DND-41 (cell line): Measurements from ENCODE around the gene MYBPHL.

Experiments
- ATAC-seq: fragments of 200-7000 bp; cut with Tn5 transposase; 3 replicates; pipeline ENCODE4 v1.9.1; 2021; ENCODE audit warnings: low read depth; ENCODE audit not compliant: insufficient read depth
- DNase-seq: peaks from one replicate; pipeline ENCODE4 v3.0.0-alpha.2; 2020
- H2AFZ ChIP-seq: 2 replicates; pipeline ENCODE4 v1.6.0; 2012; ENCODE audit warnings: low read depth, low read length
- H3K27ac ChIP-seq: 2 replicates; pipeline ENCODE4 v1.5.1; 2012; ENCODE audit warnings: low read length, inconsistent platforms
- H3K27me3 ChIP-seq: fragments of 200-600 bp; sonication (generic); 2 replicates; pipeline ENCODE4 v1.6.0; 2012; ENCODE audit warnings: low read length, mild to moderate bottlenecking, inconsistent platforms; ENCODE audit not compliant: insufficient read depth, poor library complexity
- H3K36me3 ChIP-seq: 2 replicates; pipeline ENCODE4 v1.5.1; 2012; ENCODE audit warnings: low read length, inconsistent platforms; ENCODE audit not compliant: insufficient read depth
- H3K4me1 ChIP-seq: 2 replicates; pipeline ENCODE4 v1.5.1; 2012; ENCODE audit warnings: mild to moderate bottlenecking, low read length; ENCODE audit not compliant: insufficient read depth
- H3K4me2 ChIP-seq: 2 replicates; pipeline ENCODE4 v1.6.0; 2012; ENCODE audit warnings: mild to moderate bottlenecking, moderate library complexity, low read length, inconsistent platforms; ENCODE audit not compliant: insufficient read depth
- H3K4me3 ChIP-seq, 2 experiments: fragments of 200-600 bp in 1 of 2; shearing (Covaris generic) in 1 of 2; 2 replicates each; pipeline ENCODE4 v1.5.1; 2012 to 2016; ENCODE audit warnings: inconsistent platforms in 2 of 2, low read length in 2 of 2, mild to moderate bottlenecking in 2 of 2, low read depth in 1 of 2, moderate library complexity in 1 of 2
- H3K79me2 ChIP-seq: 2 replicates; pipeline ENCODE4 v1.6.0; 2012; ENCODE audit warnings: low read length, inconsistent platforms; ENCODE audit not compliant: insufficient read depth
- H3K9ac ChIP-seq: 2 replicates; pipeline ENCODE4 v1.6.0; 2012; ENCODE audit warnings: low read depth, mild to moderate bottlenecking, inconsistent platforms, low read length, moderate library complexity
- H3K9me3 ChIP-seq: 2 replicates; pipeline ENCODE4 v1.5.1; 2012; ENCODE audit warnings: low read length, moderate library complexity, mild to moderate bottlenecking, inconsistent platforms; ENCODE audit not compliant: insufficient read depth, severe bottlenecking
- H4K20me1 ChIP-seq: 2 replicates; pipeline ENCODE4 v1.6.0; 2012; ENCODE audit warnings: low read length; ENCODE audit not compliant: insufficient read depth
- CTCF ChIP-seq: IDR thresholded peaks from 2 replicates; pipeline ENCODE4 v1.5.1; 2012; ENCODE audit warnings: borderline replicate concordance, low read length, moderate library complexity, mild to moderate bottlenecking; ENCODE audit not compliant: poor library complexity, severe bottlenecking; ENCODE audit errors: extremely low read depth
- EZH2 ChIP-seq: IDR thresholded peaks from 3 replicates; pipeline ENCODE4 v1.6.1; 2012; ENCODE audit warnings: borderline replicate concordance, low read depth, mild to moderate bottlenecking, moderate library complexity, low read length, inconsistent platforms; ENCODE audit not compliant: severe bottlenecking

The MYBPHL gene

GRCh38 chr1:109315288-109315687 lies 8.5 kb upstream of the MYBPHL start:
- H3K9ac ChIP-seq: no peak overlapping the region
- no peak overlapping the region for H3K4me2 ChIP-seq
- no peaks in the 10 kb centered on the region for H3K79me2 ChIP-seq
- H3K27me3 ChIP-seq: no peaks in the 10 kb centered on the region
- DNase-seq (no peak), ATAC-seq (no peak)
- peaks cover 55% of the 10 kb centered on the region for H3K36me3 ChIP-seq
- no peaks in the 10 kb centered on the region for H3K4me1 ChIP-seq
- H3K4me3 ChIP-seq: no peak overlapping the region
- no peak overlapping the region for H2AFZ ChIP-seq
- H3K9me3 ChIP-seq: no peaks in the 10 kb centered on the region
- TF ChIP-seq EZH2: no peak
- no peak for TF ChIP-seq CTCF
- no peak overlapping the region for H3K27ac ChIP-seq
- no peaks in the 10 kb centered on the region for H4K20me1 ChIP-seq

GRCh38 chr1:109314795-109315194 lies 8.0 kb upstream of the MYBPHL start:
- Histone ChIP-seq H3K9me3 (no peaks in the 10 kb centered on the region), H3K36me3 (peaks cover 50% of the 10 kb centered on the region), H3K9ac (no peak overlapping the region), H3K27me3 (no peaks in the 10 kb centered on the region), H3K4me2 (no peak overlapping the region), H3K4me1 (no peaks in the 10 kb centered on the region), H2AFZ (no peak overlapping the region), H3K79me2 (no peaks in the 10 kb centered on the region), H3K27ac (no peak overlapping the region), H3K4me3 (no peak overlapping the region), H4K20me1 (no peaks in the 10 kb centered on the region)
- TF ChIP-seq CTCF (no peak), EZH2 (no peak)
- no peak for DNase-seq
- ATAC-seq: no peak

GRCh38 chr1:109312978-109313775 lies 6.4 kb upstream of the MYBPHL start:
- H3K4me3 ChIP-seq: no peak overlapping the region

More at GRCh38 chr1:109312978-109313775, 6.4 kb upstream of the MYBPHL start:
- H3K4me2 ChIP-seq: no peak overlapping the region
- H3K9me3 ChIP-seq: no peaks in the 10 kb centered on the region
- H3K36me3 ChIP-seq: peaks cover 37% of the 10 kb centered on the region
- no peaks in the 10 kb centered on the region for H3K79me2 ChIP-seq
- H3K27me3 ChIP-seq: no peaks in the 10 kb centered on the region
- ATAC-seq (no peak), DNase-seq (no peak)
- H3K9ac ChIP-seq: no peak overlapping the region
- no peaks in the 10 kb centered on the region for H4K20me1 ChIP-seq
- TF ChIP-seq CTCF (no peak), EZH2 (no peak)
- no peak overlapping the region for H3K27ac ChIP-seq
- H2AFZ ChIP-seq: no peak overlapping the region
- H3K4me1 ChIP-seq: no peaks in the 10 kb centered on the region
